NCI-H2196 treated with DMSO at 0.1 percent for 48 hours (cell line): ENCODE results near the gene CIC.

Experiments used
- DNase-seq: peaks from one replicate; lab custom pipeline; 2025; ENCODE audit not compliant: unreplicated experiment; lab: John Stamatoyannopoulos, UW

Gene CIC

DNA sequence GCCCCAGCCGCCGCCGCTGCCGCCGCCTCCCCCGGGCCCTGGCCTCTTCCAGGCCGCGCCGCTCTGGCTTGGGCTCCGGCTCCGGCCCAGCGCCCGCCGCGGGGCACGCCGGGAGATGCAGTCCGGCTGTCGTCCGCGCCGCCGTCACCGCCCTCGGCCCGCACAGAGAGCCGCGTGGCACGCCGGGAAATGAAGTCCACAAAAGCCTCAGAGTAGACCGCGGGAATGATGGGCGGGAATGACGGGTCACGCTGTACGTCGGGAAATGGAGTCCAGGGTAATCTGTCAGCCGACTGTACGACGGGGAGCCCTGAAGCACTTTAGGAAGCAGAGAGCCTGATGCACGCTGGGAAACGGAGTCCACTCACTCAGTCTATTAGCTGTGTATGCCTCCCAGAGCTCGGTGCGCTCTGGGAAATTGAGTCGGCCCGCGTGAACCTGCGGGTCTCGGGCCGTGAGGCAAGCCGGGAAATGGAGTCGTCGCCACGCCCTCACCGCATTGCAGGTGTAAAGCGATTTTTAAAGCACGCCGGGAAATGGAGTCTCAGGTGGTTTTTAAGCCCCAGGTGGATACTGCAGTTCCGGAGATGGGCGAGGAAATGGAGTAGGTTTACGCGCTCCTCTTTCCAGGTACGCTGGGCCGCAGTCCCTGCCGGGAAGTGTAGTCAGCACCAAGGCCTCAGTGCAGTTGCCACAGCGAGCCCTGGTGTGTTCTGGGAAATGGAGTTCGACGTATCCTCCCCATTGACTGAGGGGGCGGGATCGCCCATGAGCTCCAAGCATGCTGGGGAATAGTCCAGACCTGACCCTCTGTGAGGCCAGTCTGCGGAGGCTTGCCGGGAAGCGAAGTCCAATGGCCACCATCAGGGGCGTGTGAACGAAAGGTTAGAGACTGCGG, 26.3 kb upstream of the CIC start, which contains the start of gene GSK3A:
Gene GSK3A, minus strand, starts transcription at position 91 of the 898 bp plus-strand sequence. CDS start 137 bp downstream, outside the sequence.
- DNase-seq, result peak; percentile 99

DNA sequence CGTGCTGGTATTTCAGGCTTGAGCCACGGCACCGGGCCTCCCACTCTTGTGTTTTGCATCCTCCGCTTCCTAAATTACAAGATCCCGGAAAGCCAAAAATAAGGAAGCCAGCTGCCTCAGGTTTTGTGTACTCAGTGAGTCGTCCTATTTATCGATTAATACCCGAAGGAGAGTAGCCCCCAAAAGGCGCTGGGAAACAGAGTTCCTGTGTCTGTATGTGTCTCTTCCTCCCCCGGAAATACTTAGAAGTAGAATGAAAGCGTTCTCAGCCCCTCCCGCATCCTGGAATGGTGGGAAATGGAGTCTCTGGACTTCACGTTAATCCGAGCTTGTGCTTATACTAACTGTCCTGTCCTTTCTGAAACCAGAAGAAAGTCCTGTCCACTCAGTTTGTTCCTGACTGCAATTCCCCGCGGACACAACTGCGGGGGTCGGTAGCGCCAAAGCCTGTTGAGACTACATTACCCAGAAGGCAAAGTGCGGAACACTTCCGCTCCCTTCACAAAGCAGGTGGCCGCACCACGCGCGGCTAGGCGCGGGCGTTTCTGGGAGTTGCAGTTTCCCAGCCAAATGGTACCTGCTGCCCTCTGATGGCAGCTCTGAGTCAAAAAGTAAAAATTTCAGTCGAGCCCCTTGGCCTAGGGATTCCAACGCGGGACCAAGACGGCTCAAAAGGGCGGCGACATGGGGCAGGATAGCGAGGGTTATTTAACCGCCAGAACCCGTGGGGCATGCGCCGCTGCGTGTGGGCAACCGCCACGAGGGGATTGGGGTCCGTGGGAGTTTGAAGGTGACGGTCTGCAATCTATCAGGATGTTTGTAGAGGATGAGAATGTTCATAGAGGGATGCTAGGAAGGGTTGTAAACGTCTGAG, 24.5 kb upstream of the CIC start:
- peak; percentile 88 for DNase-seq

DNA sequence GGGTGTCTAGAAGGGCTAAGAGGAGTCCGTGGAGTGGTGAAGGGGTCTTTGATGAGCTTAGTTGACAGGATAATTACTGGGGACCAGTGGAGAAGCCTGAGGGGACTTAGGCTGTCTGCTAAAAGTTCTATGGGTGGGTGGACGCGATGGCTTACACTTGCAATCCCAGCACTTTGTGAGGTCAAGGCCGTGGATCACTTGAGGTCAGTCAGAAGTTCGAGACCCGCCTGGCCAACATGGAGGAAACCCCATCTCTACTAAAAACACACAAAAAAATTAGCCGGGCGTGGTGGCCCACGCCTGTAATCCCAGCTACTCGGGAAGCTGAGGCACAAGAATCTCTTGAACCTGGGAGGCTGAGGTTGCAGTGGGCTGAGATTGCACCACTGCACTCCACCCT, 23.8 kb upstream of the CIC start:
- no peak for DNase-seq

DNA sequence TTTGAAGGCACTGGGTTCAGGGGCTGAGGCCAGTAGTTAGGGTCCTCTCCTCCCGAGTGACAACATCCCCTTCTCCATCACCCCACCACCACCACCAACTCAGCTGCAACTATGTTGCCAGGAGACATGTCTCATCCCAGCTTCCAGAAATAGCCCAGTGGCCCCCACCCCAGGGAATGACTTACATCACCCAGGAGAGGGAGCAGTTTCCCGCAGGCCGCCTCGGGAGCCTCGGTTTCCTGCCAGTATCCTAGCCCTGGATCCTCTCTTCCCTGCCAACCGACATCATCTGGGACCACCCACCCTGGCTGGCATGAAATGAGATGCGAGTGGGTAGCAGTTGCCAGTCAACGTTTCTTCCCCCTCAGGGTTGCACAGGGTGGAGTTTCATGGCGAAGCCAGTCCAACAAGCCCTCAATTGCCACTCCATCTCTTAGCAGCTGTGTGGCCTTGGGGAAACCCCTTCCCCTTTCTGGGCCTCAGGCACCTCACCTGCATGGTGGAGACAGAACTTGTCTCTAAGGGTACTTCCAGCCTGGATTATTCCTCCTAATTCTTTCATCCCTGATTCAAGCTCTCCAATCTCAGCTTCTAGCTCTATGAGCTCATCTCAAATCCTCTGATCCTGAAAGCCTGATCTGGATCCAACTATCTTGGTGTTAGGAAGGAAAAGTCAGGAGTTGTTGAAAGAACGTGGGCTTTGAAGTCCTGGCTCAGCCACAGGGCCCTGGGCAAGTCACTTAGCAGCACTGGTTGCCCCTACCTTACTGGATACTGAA, 22.7 kb upstream of the CIC start:
- no peak for DNase-seq

DNA sequence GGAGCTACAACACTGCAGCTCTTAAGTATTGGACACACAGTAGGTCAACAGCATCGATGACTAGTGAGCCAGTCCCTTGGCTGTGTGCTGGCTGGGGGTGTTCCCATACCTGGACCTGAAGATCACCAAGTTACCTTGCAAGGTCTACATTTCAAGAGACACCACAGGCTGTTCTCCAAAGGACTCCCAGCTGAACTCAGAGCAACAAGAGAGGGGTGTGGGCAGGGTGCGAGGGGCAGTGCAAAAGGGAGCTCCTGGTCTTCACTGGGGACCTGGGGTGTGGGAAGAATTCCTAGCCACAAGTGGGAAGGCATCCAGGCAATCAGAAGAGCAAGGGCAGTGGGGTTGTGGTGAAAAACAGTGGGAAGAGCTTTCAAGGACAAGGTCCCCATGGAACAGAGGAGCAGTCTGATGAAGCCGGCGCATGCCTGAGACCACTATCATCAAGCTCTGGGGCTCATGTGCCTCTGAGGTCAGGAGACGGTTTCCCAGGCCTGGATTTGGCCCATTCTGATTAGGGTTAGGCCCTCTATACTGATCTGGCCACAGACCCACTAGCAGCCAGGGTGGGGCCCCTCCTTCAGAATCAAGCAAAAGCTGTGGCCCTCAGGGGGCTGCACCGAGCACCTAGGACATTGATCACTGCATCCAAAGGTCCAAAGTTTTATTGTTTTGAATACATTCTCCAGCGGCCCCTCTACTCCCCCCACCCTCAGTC, 22.0 kb upstream of the CIC start:
- DNase-seq, result no peak

DNA sequence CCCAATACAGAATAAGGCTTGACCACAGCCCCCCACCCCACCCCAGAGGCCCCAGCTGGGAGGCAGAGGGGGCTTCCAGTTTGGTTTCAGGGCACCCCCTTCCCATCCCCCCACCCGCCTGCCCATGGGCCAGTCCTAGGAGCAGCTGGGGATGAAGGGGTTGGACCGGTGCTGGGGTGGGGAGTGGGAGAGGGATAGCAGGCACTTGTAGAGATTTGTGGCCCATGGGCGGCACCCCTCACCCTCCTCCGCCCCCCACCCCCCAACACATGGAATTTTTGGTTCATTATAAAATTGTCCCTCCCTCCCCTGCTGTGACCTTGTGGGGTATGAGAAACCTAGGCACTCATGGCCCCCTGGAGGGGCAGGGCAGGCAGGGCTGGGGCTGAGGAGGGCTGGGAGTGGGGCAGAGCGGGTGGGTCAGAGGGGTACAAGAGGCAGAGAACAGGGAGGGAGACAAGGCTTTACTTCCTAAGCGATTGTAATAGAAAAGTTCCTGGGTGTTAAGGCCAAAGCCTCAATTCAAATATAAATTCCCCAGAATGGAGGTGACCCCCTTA, 21.3 kb upstream of the CIC start:
- DNase-seq, result no peak

DNA sequence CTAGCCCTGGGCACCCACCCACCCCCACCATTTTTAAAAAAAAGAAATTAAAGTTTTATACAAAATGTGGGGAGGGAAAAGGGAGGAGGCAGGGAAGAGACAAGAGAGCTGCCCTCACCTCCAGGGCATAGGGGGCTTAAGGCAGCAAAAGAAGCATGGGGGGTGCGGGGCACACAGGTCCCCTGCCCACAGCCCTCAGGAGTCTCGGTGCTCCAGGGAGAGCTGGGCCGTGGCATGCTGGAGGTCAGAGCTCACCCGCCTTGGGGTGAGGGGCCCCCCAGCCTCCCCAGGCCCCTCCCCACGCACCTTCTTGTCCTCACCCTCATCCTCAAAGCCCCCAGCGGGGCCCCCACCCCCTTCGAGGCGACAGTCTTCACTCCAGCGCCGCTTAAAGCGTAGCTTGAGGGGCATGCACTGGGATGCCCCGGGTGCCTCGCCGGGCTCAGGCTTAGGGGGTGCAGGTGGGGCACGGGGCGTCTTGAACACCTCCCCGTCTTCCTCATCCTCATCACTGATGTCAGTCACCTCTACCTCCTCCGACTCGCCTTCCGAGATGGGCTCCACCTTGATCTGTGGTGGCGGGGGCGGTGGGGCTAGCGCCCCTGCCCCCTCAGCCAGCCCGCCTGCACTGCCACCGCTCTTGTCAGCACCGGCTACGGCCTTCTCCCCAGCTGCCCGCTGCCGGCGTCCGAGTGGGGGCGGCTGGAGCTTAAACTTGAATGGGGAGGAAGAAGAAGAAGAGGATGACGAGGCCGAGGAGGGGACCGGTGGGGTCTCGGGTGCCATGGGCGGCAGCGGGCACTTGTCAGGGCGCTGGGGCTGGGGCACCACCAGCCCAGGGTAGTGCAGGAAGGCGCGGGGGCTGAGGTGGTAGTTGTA, 20.5 kb upstream of the CIC start:
- DNase-seq, result no peak

DNA sequence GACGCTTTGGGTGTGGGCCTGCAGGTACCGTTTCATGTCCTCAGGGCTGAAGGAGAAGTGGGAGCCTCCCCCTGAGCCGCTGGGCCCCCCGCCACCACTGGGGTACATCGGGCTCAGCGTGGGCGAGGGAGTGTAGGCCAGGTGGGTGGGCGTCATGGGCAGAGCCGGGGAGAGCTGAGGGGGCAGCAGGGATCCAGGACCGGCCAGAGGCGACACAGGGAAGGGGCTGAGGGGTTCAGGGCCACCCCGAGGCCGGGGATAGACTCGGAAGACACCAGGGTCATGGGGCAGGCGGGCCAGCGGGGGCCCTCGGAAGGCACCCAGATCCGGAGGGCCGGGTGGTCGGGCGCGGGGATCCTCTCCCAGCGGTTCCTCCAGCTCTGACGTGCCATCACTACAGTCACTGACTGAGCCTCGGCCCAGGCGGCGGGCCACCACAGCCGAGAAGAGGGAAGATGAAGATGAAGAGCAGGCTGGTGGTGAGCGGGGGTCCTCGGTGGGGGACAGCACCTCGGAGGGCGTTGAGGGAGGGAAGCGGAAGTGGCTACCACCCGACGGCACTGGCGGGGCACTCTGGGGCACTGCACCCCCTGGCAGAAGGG, 19.8 kb upstream of the CIC start:
- no peak for DNase-seq

DNA sequence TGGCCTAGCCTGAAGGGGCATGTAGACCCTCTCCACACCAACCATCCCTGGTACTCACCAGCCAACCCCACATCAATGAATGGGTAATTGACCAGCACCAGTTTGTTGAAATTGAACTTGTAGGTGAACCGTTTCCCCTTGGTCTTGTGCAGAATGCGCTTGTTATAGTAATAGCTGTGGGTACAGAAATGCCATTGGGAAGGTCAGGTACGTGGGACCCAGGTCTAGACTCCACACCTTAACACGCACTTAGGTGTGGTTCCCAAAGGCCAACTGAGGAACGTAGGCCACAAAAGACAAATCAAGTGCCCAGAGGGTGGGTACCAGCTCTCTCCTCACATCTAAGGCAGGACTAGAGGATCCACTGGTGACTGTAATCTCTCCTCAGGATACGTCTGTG, 19.3 kb upstream of the CIC start:
- no peak for DNase-seq

DNA sequence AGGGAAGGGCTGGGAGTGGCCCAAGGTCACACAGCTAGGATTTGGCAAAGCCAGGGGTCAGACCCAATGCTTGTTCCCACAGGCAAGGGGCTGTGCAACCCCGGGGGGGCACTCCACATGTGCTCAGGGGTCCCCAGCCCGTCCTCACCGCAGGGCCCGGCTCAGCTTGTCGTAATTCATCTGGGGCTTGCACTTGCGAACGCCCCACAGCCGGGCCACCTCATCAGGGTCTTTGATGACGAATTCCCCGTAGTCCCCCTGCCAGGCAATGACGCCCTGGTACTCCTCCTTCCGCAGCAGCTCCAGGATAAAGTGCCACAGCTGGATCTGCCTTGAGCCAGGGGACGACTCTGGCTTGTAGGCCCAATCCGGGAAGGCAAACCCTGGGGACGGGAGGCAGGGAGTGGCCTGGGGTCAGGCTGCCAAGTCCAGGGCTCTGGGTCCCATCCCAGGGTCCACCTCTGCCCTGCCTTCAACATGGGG, 18.8 kb upstream of the CIC start:
- no peak for DNase-seq

DNA sequence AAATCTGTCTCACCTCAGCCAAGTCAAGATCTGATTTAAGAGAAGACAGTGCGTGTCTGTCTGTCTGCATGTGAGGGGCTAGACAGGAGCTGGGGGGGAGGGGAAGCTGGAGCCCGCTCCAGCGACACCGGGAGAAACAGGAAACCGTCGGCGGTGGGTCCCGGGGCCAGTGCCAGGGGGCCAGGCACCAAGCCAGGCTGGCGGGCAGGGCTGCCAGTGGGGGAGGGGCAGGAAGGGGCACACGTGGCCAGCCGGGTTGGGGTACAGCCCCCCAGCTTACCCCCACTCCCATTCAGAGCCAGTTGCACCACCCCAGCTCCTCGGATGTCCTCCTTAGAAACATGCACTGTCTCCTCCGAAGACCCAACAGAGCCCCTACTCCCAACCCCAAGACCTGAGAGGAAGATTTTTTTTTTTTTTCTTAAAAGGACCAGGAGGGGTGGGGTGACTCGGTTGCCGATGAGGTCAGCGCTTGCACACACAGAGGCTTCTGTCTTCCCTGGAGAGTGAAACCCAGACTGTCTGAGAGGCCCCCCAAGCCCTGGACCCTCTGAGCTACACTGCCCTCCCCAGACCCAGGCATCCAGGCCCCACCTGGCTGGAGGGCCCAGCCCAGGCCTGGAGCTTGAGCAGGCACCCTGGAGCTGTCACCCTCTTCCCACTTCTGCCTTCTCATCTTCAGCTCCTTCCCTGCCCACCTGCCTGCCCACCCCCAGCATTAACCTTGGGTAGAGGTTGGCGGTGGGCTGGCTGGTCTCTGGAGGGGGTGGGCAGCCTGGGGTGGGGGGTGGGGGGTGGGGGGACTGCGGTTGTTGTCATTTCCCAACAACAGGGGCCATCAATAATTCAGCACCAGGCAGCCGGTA, 18.2 kb upstream of the CIC start:
- DNase-seq, result no peak

DNA sequence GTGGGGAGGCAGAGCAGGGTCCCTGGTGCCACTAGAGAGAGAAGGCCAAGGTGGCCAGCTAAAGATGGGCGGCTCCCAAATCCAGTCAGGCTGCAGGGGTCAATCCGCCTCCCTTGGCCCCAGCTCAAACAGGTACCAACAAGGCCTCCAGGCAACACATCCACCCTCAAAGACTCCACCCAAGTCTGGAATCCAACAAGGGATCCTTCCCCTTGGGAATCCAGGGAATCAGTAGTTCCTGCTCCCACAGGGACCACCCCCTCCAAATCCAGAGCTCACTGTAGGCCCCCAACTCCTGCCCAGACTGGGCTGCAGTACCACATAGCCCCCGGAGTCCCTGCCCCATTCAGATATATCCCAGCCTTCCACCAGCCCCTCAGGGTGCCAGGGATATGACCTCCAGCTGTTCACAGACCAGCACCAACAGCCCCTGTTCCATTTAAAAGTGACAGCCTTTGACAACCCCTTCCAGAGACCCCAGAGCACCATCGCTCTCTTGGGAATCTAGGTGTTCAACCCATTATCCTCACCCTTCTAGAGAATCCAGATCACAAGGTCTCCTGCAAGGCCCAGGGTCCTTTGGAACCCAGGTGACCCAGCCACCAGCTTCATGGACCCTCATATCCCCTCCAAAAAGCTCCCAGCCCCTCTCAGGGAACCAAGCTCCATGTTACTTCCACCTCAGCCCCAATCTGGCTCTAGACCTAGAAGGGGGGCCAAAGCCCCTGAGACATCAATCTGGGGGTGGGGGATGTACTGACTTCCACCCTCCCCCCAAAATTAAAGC, 17.3 kb upstream of the CIC start:
- no peak for DNase-seq

DNA sequence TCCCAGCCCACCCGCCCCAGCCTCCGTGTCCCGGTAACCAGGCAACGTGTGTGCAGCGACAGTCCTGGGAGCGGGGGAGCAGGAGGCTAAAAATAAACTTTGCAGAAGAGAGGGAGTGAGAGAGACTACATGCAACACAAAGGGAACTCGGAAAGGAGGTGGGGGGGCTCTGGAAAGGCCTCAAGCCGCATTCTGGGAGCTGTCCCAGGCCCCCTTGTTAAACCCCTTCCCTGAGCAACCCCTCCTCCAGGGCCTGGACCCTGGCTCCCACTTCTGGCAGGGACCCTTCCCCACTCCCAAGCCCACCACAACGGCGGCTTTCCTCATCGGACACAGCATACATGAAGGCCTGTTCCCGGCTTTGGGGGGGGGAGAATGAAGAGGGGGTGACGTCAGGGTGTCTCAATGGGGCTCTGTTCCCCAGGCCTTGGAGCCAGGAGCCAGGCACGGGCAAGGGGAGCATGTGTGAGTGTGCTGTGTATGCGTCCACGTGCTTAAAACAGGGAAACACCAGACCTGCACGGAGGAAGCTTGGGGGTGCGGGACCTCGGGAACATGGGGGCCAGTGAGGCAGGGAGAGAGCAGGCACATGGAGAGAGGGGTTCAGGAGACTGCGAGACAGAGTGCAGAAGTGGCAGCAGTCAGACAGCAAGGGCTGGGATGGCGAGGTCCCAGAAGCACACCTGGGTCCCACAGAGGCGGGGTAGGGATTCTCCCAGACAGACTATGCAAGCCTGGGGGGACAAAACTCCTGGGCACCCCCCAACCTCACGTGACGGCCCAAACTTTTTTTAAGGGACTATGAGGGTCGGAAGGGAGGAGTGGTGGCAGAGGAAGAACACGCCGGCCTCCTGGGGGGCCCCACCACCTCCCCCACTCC, 16.4 kb upstream of the CIC start:
- no peak for DNase-seq

DNA sequence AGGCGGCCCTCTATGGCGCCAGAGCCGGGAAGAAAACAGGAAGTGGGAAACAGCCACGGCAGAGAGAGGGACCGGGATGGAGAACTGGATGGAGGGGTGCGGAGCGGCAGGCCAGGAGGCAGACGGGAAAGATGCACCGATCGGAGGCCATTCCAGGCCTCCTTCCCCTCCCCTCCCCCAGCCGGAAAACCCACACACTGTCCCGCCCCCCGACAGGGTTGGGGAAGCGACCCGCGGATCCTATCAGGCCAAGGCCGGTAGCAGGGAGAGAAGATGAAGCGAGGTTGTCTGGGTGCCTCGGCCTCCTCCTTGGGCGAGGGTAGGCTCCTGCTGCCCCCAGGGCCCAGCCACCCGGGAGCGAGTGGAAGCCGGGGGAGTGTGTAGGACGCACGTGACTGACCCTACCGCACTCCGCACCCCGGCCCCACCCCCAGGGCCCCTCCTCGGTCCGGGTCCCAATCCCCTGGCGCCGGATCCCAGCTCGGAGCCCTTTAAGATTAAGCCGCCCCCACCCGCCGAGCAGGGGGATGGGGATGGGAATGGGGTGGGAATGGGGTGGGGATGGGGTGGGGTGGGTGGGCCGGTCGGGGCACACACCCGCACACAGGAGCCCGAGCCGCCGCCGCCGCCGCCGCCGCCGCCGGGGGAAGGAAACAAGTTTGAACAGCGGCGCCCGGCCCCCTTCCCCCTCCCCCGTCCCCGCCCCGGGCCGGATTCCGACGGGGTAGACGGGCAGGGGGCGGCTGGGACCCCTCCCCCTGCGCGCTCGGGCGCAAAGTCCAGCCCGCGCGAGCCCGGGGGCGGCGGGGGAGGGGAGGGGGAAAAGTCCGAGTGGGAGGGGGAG, 15.6 kb upstream of the CIC start:
- no peak for DNase-seq
